Activated CD8-positive, alpha-beta memory T cell treated with anti-CD3 and anti-CD28 coated beads for 4 hours (primary cell): ENCODE measurements around the gene CREB5.
"Not testable (repeated sequence)": the region's sequence is repeated elsewhere in the genome, so short reads cannot be mapped to it uniquely, and the experiment has no call there.

Experiments used
- DNase-seq, 2 donors: peaks; one replicate each; pipeline ENCODE4 v3.0.0-alpha.2; 2020; ENCODE audit warnings: low read depth in 2 of 2

CREB5 gene

DNA sequence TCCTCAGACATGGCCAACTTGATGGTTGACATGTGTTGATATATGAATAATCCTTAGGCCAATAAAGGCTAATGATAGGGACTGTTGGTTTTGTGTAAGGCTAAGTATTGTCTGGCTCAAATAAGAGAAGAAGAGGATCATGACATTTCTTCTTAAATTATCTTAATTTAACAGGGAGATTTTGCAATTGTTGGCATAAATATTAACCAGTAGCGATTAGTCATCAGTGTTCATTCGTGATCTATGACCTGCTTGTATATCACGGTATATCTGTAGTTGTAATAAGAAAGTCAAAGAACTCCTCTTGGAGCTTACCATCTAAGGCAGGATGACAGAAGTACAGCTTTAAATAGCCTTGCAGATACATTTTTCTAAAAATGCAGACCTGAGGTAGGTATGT, 196.4 kb downstream of the CREB5 start:
- no peak for DNase-seq

DNA sequence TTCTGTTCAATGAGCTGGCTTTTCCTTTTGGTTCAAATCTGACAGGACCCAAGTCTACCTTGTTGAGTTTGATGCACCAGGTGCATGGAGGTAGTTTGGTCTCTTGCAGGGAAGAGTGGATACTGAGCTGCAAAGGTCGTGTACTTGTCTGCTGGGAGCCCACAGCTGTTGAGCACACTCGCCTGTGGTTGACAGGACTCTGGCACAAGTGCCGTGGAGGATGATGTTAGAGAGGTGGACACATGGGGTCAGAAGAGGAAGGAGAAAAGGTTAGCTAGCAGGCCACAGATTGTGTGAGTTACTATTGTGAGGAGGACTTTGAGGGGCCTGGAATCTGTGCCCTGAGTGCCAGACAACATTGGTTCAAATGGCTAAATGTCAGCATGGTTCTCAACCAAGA, 197.3 kb downstream of the CREB5 start:
- DNase-seq, result no peak

DNA sequence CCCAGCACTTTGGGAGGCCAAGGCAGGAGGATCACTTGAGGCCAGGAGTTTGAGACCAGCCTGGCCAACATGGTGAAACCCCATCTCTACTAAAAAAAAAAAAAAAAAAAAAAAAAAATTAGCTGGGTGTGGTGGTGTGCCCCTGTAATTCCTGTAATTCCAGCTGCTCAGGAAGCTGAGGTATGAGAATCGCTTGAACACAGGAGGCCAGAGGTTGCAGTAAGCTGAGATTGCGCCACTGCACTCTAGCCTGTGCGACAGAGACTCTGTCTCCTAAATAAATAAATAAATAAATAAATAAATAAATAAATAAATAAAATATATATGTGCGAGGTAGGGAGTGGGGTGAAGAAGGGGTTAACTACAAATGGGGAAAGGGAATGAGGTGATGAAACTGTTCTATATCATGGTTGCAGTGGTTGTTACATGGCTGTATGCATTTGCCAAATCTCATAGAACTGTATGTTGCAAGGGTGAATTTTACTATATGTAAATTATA, 199.1 kb downstream of the CREB5 start:
- not testable (repeated sequence) for DNase-seq

DNA sequence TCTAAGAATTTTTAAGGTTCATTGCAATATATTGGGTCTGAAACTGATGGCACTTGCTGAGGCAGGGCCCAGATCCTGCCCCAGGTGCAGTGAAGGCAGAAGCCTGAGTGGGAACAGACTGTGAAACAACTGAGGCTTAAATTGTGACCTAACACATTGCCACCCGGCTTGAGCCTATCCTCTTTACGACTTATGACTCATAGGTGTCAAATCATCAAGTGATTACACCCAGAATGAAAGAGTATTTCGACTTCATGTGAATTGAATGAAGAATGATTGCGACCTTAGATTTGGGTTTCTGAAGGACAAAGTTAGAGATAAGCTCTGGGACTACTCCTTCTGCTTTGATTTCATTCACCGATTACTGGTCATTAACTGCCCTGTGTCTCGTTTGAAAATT, 200.9 kb downstream of the CREB5 start:
- DNase-seq, result no peak

GRCh38 chr7:28615091-28615490, 202.8 kb downstream of the CREB5 start:
- DNase-seq, result no peak

DNA sequence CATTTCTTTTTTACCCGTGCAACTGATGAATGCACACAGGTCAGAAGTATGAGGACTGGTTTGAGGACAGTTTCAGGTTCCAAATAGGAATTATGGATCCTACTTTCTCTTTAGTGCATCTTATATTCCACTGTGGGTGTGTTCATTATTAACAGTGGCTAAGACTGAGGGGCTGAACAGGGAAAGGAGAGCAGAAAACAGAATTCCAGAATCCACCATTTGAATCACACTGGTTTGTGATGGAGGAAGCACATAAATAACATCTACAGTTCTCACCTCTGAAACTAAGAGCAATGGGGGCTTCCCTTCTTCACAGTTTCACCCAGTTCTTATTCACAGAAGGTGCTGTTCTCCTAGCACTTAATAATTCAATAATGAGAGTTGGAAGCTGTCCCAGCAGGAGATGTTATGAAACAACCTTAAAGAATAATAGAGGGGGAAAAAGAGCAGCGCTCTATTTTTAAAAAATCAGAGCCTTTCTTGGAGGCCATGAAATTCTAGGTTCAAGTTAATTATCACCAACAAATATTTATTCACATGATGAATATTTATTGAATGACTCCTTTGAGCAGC, 205.1 kb downstream of the CREB5 start:
- DNase-seq, result no peak

DNA sequence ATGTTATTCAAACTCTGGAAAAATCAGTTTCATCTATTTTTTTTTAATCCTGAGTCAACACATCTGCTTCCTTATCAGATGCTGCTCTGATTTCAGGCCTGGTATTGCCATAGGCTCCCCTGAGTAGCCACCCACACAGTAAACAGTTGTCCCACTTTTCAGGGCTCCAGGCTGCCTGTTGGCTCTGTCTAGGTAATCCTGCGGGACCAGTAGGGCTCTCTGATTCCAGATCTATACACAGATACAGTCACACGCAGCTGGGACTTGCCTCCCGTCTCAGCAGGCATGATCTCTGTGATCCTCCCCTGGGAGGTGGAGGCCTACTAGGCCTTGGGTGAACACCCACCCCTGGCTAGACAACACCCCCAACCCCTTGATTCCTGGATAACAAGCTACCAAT, 206.1 kb downstream of the CREB5 start:
- DNase-seq, result no peak

- no peak for DNase-seq
These were observed 206.9 kb downstream of the CREB5 start for GRCh38 chr7:28619256-28619655.

DNA sequence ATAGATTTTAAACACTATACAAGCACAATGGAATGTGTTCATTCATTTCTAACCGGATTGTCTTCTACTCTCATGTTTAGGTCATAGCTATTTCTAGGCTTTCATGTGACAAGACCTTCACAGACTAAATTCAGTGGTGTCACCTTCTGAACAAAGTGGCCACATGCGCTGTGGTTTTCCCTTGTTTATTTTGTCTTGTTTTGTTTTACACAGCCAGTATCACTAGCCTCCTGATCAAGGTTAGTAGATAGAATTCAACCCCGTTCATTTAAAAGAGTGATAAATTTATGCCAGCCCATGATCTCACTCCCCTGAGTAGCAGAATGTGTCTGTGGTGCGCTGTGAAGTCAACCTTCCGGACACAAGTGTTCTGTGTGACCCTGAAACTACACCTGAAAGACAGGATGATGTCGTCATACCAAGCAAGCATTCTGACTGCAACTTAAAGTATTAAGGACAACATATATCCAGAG, 209.1 kb downstream of the CREB5 start:
- no peak for DNase-seq

DNA sequence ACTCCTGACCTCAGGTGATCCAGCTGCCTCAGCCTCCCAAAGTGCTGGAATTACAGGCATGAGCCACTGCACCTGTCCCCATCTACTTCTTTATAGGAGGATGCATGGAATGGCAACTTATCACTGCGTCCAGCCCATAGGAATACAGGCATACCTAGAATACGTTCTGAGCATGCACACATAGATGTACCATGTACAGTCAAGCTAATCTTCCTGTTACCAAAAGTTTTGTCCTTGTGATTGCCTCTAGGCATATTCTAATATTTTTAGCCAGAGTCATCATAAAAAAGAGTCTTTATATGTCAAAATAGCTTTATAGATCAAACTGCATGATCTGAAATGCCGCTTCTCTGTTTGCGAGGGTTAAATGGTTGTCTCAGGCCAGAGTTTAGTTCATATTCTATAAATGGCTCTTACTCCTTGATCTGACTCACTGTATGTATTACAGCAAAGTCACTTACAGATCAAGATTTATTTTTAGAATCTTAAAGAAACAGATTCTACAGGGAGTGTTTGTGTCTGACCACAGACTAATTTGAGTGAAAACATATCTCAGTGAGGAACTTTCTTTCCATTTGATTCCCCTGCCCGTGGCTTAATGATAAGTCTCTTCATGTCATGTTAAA, 210.9 kb downstream of the CREB5 start:
- no peak for DNase-seq

GRCh38 chr7:28623863-28624262, 211.5 kb downstream of the CREB5 start:
- DNase-seq, result no peak

- DNase-seq, result no peak
These were observed 213.1 kb downstream of the CREB5 start for GRCh38 chr7:28625432-28625831.

GRCh38 chr7:28626221-28626620, 213.9 kb downstream of the CREB5 start:
- no peak for DNase-seq

DNA sequence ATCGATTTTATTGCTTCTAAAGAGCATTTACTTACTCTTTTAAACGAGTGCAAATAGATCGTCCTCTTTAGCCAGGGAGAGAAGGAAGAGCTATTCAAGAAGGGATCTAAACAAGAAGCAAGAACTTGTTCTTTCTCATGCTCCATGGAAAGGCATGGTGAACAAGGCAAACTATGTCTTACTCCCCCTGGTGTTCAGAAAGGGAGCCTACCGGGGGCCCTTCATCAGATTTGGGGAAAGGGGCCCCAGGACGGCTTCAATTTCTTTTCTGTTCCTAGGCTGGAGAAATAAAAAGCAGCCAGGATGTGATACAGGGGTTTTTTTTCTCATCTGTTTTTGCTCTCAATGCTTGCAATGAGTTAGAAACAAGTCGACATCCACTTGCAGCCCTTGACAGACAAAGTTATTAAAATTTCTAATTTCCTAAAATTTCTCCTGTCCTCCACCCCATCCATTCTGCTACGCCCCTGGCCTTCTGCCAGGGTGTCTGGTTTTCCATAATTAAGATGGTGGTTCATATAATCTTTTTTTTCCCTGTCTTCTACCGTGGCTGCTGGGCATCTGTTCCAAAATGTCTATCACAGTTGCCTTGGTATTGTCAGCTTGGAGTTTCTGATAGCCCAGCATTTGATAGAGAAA, 214.4 kb downstream of the CREB5 start:
- DNase-seq, result no peak

DNA sequence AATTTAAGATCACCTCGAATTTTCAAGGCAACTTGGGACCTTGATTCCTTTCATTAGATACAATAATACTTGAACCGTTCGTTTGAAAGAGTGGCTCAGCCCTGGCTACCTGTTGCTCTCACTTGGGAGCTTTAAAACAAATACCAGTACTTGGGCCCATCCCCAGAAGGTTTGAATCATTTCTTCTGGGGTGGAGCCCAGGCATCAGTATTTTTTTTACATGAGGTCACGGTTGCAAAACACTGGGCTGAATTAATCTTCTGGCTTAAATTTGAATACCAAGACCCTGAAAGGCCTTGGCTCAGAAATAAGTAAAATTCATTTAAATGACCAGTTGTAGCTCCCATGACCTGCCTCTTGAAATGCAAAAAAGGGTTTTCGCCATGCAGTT, 214.9 kb downstream of the CREB5 start:
- DNase-seq, result no peak

- DNase-seq, result no peak
These were observed 215.6 kb downstream of the CREB5 start for GRCh38 chr7:28627896-28628295.

GRCh38 chr7:28629216-28629842, 217.0 kb downstream of the CREB5 start:
- no peak for DNase-seq

DNA sequence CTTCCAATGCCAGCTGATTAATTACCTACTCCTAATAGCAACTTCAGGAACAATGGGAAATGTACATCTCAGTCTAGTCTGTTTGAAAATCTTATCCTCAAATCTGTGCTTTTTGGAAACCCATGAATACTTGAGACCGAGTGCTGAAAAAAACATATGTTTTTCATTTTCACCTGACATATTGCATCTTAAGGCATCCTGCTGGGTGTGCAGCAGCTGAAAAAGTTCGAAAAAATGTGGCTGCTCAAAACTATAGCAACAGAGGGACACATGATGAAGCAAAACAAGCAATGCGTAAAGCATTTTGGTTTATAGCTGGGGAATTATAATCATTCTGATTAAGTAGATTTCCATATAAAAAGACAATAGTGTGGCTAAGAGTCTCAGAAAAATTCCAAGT, 218.0 kb downstream of the CREB5 start:
- no peak for DNase-seq

DNA sequence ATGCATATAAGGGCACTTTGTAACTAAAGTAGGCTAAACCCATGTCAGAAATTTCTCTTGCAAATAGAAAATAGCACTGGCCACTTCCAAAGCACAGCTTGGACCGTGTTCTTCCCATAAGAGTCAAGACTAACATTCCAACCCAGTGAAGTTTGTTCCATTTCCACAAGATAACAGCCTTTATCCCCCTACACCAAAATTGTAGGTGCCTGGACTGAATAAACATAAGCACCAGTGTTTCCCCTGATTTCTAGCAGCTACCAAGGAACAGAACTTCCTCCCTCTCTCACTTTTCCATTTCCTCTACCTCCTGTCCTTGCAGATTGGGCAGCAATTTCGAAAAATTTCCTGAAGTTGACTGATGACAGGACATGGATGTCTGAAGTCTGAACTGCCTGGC, 219.7 kb downstream of the CREB5 start:
- no peak for DNase-seq

DNA sequence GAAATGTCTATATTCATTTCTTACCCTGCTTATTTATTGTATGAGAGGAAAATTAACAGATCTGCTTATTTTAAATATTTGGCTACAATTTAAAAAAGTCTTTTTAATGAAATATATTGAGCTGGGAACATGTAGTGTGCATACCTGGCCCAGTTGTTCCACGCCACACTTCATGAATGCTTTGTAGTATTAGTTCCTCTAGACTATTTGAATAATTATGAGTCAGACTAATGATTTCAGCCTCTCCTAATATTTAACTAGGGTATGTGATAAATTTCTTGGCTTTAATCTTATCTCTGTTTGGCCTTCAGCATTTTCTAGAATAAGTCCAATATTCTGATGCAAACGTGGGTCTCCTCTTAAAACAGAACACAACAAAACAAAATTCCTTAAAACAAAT, 226.6 kb downstream of the CREB5 start:
- DNase-seq, result no peak

DNA sequence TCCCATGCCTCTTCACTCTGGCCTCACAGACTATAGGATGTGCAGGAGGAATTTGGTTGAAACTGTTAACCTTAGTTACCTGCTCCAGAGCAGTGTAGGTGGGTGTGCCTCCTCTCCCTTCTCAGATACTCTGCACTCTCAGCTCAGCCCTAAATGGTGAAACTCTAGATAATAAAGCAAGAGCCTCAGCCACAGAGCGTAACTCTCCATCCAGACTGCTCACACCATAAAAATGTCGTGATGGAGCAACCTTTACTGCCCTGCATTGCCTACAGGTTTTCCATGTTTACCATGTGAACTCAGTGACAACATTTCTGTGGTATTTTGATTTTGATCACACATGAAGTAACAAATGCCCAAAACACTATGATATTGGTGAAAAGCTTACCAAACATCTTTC, 227.7 kb downstream of the CREB5 start:
- no peak for DNase-seq

GRCh38 chr7:28641752-28642545, 229.6 kb downstream of the CREB5 start:
- no peak for DNase-seq
